MCF 10A (cell line): ENCODE measurements around the gene SRSF2. TPM values are rescaled to one million over a fixed set of nuclear protein-coding genes. Genes with fewer than 3 reads are reported as not detected.

ENCODE experiments used
- BruUV-seq: library from RNA; stranded (reverse); fragments of 400-500 nt; replicated peaks from 2 replicates; lab custom pipeline; 2021; lab: Mats Ljungman, UMichigan
- CTCF ChIA-PET: fragments of 300-600 bp; sonication (Branson Sonifier 250); formaldehyde crosslinking; extraction: SDS; loops from one replicate; lab custom pipeline; 2021; ENCODE audit warnings: antibody characterized with exemption, inconsistent platforms; lab: Yijun Ruan, JAX
- POLR2A ChIA-PET: fragments of 300-600, 350-650 bp; sonication (Branson Sonifier 250); formaldehyde crosslinking; extraction: SDS; loops from one replicate; lab custom pipeline; 2020; ENCODE audit warnings: antibody characterized with exemption, inconsistent platforms; lab: Yijun Ruan, JAX
- DNase-seq: peaks from one replicate; pipeline ENCODE4 v3.0.0-alpha.2; 2018; ENCODE audit not compliant: unreplicated experiment
- H3K27ac Mint-ChIP-seq: one replicate; pipeline ENCODE4 v1.8.0; 2022; ENCODE audit warnings: mild to moderate bottlenecking, low read depth, mixed read lengths; ENCODE audit not compliant: unreplicated experiment
- H3K27me3 Mint-ChIP-seq: one replicate; pipeline ENCODE4 v1.8.0; 2022; ENCODE audit warnings: mixed read lengths; ENCODE audit not compliant: insufficient read depth, unreplicated experiment
- H3K36me3 Mint-ChIP-seq: one replicate; pipeline ENCODE4 v1.8.0; 2022; ENCODE audit warnings: mild to moderate bottlenecking, moderate library complexity, mixed read lengths; ENCODE audit not compliant: insufficient read depth, unreplicated experiment
- H3K4me1 Mint-ChIP-seq: one replicate; pipeline ENCODE4 v1.8.0; 2022; ENCODE audit warnings: mixed read lengths; ENCODE audit not compliant: insufficient read depth, unreplicated experiment
- H3K4me3 Mint-ChIP-seq: one replicate; pipeline ENCODE4 v1.8.0; 2022; ENCODE audit warnings: mild to moderate bottlenecking, moderate library complexity, mixed read lengths; ENCODE audit not compliant: unreplicated experiment
- H3K9me3 Mint-ChIP-seq: one replicate; pipeline ENCODE4 v1.8.0; 2022; ENCODE audit warnings: mixed read lengths; ENCODE audit not compliant: unreplicated experiment
- intact Hi-C: fragments of 100-400 bp; cut with micrococcal nuclease; formaldehyde crosslinking; loops from 2 replicates; pipeline ENCODE4 v1.14.1; 2022
- total RNA-seq: library from RNA; stranded (reverse); gene quantifications from 2 replicates; pipeline ENCODE4 v1.2.3, GENCODE V29; 2022
- TF ChIP-seq, protein P1 (sequence below): fragments of 200-600 bp; IDR thresholded peaks from one replicate; pipeline ENCODE4 v1.8.0; 2022; ENCODE audit warnings: antibody characterized with exemption, mild to moderate bottlenecking; ENCODE audit not compliant: unreplicated experiment

SRSF2 gene
- total RNA-seq, 1 experiment from 2014 or later = 168 TPM

DNA sequence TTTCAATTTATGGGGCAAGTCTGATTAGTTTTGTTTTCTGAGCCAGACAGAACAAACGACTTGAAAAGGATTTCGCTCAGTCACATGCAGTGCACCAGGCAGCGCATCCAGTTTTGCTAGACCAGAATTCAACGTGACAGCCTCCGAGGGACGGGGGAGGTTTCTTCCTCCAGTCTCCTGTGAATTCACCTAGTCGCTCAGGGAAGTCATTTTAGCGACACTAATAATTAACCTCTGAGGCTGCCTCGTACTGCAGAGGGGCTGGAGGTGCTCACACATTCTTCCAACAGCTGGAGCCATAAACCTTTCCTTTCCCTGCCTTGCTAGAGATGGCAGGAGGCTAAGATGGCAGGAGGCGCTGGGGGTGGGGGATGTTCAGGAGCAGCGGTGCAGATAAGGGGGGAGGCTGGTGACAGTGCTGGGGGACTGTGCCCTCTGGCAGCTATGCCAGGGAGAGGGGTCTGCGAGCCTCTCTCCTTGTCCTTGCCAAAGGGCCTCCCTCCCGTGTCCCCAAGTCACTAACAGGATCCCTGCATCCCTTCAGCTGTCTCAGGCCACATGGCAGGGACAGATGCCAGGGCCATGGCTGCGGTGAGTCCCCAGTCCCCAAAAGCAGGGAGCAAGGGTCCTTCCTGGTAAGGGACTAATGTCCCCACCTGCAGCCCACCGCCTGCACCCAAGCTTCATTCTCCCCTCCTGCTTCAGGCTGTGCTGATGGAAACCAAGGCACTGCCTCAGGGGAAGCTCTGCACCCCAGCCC lies 50.4 kb downstream of the SRSF2 start:
- no TSS peak for BruUV-seq
- H3K27me3 Mint-ChIP-seq = peaks cover 9% of the 10 kb centered on the region
- TF ChIP-seq, protein P1, sequence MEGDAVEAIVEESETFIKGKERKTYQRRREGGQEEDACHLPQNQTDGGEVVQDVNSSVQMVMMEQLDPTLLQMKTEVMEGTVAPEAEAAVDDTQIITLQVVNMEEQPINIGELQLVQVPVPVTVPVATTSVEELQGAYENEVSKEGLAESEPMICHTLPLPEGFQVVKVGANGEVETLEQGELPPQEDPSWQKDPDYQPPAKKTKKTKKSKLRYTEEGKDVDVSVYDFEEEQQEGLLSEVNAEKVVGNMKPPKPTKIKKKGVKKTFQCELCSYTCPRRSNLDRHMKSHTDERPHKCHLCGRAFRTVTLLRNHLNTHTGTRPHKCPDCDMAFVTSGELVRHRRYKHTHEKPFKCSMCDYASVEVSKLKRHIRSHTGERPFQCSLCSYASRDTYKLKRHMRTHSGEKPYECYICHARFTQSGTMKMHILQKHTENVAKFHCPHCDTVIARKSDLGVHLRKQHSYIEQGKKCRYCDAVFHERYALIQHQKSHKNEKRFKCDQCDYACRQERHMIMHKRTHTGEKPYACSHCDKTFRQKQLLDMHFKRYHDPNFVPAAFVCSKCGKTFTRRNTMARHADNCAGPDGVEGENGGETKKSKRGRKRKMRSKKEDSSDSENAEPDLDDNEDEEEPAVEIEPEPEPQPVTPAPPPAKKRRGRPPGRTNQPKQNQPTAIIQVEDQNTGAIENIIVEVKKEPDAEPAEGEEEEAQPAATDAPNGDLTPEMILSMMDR = no peak
- intact Hi-C loops = no loop called here
- no peak overlapping the region for H3K27ac Mint-ChIP-seq
- no peaks in the 10 kb centered on the region for H3K9me3 Mint-ChIP-seq
- POLR2A ChIA-PET = interaction anchor here (0.9 kb wide), 2 partner anchors 15 to 24 kb away, joined by 3 read pairs; partner anchors contain the start of gene MXRA7
- H3K4me1 Mint-ChIP-seq = peaks cover 8% of the 10 kb centered on the region
- CTCF ChIA-PET = interaction anchor here (0.6 to 1.4 kb wide), 2 partner anchors 27 to 71 kb away, joined by 3 read pairs; no protein-coding TSS in a partner anchor
- peaks cover 6% of the 10 kb centered on the region for H3K36me3 Mint-ChIP-seq
- no peak overlapping the region for H3K4me3 Mint-ChIP-seq
- no peak for DNase-seq

DNA sequence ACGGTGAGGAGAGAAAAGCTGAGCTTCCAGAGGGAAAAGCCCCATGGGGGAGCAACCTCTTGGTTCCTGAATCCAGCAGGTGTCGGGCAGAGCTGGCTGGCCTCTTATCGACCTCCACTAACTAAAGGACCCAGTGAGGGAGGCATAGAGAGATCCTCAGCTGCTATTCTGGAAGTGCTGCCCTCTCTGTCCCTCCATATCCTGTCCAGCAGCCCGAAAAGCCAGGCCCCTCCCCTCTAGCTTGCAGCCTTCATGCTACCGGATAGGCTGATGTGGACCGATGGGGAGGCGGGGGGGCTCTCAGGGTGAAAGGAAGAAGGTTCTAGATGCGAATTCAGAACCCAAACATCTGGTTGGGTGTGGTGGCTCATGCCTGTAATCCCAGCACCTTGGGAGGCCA lies 51.3 kb downstream of the SRSF2 start:
- BruUV-seq = no TSS peak
- TF ChIP-seq, protein P1 = no peak
- DNase-seq = no peak
- Mint-ChIP-seq H3K27me3 (peaks cover 9% of the 10 kb centered on the region), H3K9me3 (no peaks in the 10 kb centered on the region), H3K4me3 (no peak overlapping the region), H3K27ac (no peak overlapping the region), H3K4me1 (peaks cover 13% of the 10 kb centered on the region), H3K36me3 (peaks cover 6% of the 10 kb centered on the region)
- POLR2A ChIA-PET = interaction anchor here (0.9 kb wide), 1 partner anchor 25 kb away, joined by 3 read pairs; the partner anchor contains the start of gene MXRA7
- intact Hi-C loops = no loop called here
- CTCF ChIA-PET = no interaction called here

DNA sequence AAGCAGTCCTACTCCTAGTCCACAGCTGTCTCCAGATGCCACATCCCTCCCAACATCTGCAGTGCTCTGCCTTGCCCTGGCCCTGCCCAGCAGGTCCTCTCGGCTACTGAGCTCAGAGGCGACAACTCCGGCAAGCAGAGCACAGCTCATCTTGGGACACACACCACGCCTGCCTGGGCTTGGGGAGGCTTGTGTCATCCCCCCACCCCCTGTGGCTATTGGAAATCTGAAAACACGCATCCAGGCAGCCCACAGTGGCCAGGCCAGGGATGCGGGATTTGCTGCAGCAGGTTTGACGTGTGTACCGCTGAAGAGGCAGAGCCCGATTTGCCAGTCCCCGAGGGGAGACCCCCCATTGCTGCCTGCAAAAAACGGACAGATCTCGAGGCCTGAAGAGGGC lies 51.8 kb downstream of the SRSF2 start:
- no TSS peak for BruUV-seq
- intact Hi-C loops = no loop called here
- CTCF ChIA-PET = no interaction called here

DNA sequence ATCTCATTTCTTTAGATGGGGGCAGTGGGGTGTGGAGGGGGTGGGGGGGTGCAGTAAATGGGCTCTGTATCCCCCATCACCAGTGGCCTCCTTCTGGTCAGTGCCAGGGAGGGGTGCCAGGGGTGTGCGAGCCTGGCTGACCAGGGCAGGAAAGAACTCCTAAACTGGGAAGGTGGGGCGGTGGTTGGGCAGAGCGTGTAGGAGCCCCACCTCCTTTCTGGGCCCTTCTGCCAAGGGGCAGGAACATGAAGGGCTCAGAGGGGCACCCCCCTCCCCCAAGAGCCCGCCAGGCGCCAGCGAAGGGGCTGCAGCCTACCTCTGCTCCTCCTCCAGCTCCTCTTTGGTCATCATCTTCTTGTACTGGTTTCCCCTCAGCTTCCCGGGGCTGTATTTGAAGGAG lies 52.4 kb downstream of the SRSF2 start:
- intact Hi-C loops = loop anchor here (5.0 kb wide), 1 partner anchor 33 kb away; no protein-coding TSS in a partner anchor
- ChIA-PET CTCF (no interaction called here), POLR2A (interaction anchor here (1.0 kb wide), 1 partner anchor 12 kb away, joined by 5 read pairs; no protein-coding TSS in a partner anchor)
- Mint-ChIP-seq H3K27me3 (peaks cover 9% of the 10 kb centered on the region), H3K9me3 (no peaks in the 10 kb centered on the region), H3K27ac (no peak overlapping the region), H3K4me1 (peaks cover 13% of the 10 kb centered on the region), H3K36me3 (peaks cover 6% of the 10 kb centered on the region), H3K4me3 (no peak overlapping the region)
- TF ChIP-seq, protein P1 = no peak
- BruUV-seq = no TSS peak
- DNase-seq = no peak

More for the DNA sequence above, 51.8 kb downstream of the SRSF2 start:
- Mint-ChIP-seq H3K27ac (no peak overlapping the region), H3K9me3 (no peaks in the 10 kb centered on the region), H3K4me3 (no peak overlapping the region), H3K27me3 (peaks cover 9% of the 10 kb centered on the region), H3K4me1 (peaks cover 13% of the 10 kb centered on the region), H3K36me3 (peaks cover 6% of the 10 kb centered on the region)
- TF ChIP-seq, protein P1 = no peak
- POLR2A ChIA-PET = interaction anchor here (1.0 kb wide), 1 partner anchor 13 kb away, joined by 5 read pairs; no protein-coding TSS in a partner anchor
- no peak for DNase-seq
